CD4-positive, alpha-beta T cell treated with Interleukin-10 for 1 hour (primary cell): Measurements from ENCODE around the gene C3.

Experiments
- DNase-seq: peaks from one replicate; pipeline ENCODE4 v3.0.0-alpha.2; 2020

Gene C3

GRCh38 chr19:6730153-6730804, 9.8 kb upstream of the C3 start:
- DNase-seq, result peak; percentile 38

- no peak for DNase-seq
Measured at GRCh38 chr19:6729573-6730152, 9.2 kb upstream of the C3 start.

- DNase-seq, result no peak
Measured at GRCh38 chr19:6728346-6728745, 7.9 kb upstream of the C3 start.

- DNase-seq, result no peak
Measured at GRCh38 chr19:6725513-6726231, 5.2 kb upstream of the C3 start.

- no peak for DNase-seq
Measured at GRCh38 chr19:6724631-6725492, 4.4 kb upstream of the C3 start.

- DNase-seq, result no peak
Measured at GRCh38 chr19:6723738-6724137, 3.3 kb upstream of the C3 start.

- DNase-seq, result no peak
Measured at GRCh38 chr19:6723108-6723618, 2.7 kb upstream of the C3 start.

- no peak for DNase-seq
Measured at GRCh38 chr19:6721773-6722172, 1.3 kb upstream of the C3 start.

GRCh38 chr19:6721138-6721474, 656 bp upstream of the C3 start:
- DNase-seq, result no peak

GRCh38 chr19:6719992-6720368, 470 bp downstream of the C3 start:
- DNase-seq, result no peak

- no peak for DNase-seq
Measured at GRCh38 chr19:6719540-6719861, 949 bp downstream of the C3 start.

GRCh38 chr19:6718741-6719539, 1.5 kb downstream of the C3 start:
- DNase-seq, result peak; percentile 35

GRCh38 chr19:6718111-6718740, 2.2 kb downstream of the C3 start:
- DNase-seq, result no peak

GRCh38 chr19:6717441-6717971, 2.9 kb downstream of the C3 start:
- DNase-seq, result no peak

GRCh38 chr19:6717036-6717435, 3.4 kb downstream of the C3 start:
- no peak for DNase-seq

- DNase-seq, result no peak
Measured at GRCh38 chr19:6716610-6716970, 3.9 kb downstream of the C3 start.

- DNase-seq, result no peak
Measured at GRCh38 chr19:6714749-6715555, 5.5 kb downstream of the C3 start.

GRCh38 chr19:6713773-6714692, 6.4 kb downstream of the C3 start:
- DNase-seq, result no peak

- no peak for DNase-seq
Measured at GRCh38 chr19:6712692-6713670, 7.5 kb downstream of the C3 start.
